Neural crest cell (in vitro differentiated cells): ENCODE measurements around the gene KCNE4. TPM values are rescaled to one million over a fixed set of nuclear protein-coding genes. Genes with fewer than 3 reads are reported as not detected.

Experiments used
- DNase-seq: peaks from one replicate; pipeline ENCODE4 v3.0.0; 2021; ENCODE audit warnings: low read depth, mixed read lengths, low spot score
- H3K27ac Mint-ChIP-seq: one replicate; pipeline ENCODE4 v1.8.0; 2021; ENCODE audit warnings: mild to moderate bottlenecking, mixed read lengths; ENCODE audit not compliant: unreplicated experiment
- H3K27me3 Mint-ChIP-seq: 2 replicates; pipeline ENCODE4 v1.8.0; 2021; ENCODE audit warnings: low read depth, mild to moderate bottlenecking, mixed read lengths
- H3K36me3 Mint-ChIP-seq: 2 replicates; pipeline ENCODE4 v1.8.0; 2021; ENCODE audit warnings: low read depth, mild to moderate bottlenecking, mixed read lengths
- H3K4me1 Mint-ChIP-seq: 2 replicates; pipeline ENCODE4 v1.8.0; 2021; ENCODE audit warnings: mixed read lengths
- H3K4me3 Mint-ChIP-seq: one replicate; pipeline ENCODE4 v1.8.0; 2021; ENCODE audit warnings: mild to moderate bottlenecking, mixed read lengths
- H3K9me3 Mint-ChIP-seq: 2 replicates; pipeline ENCODE4 v1.8.0; 2021; ENCODE audit warnings: mixed read lengths
- CTCF ChIP-seq: fragments of 200-600 bp; sonication (generic); conservative IDR thresholded peaks from 2 replicates; pipeline ENCODE4 v1.5.0; 2021; ENCODE audit warnings: antibody characterized with exemption, mild to moderate bottlenecking
- total RNA-seq: library from RNA; stranded (reverse); gene quantifications from 2 replicates; pipeline ENCODE4 v1.2.1, GENCODE V29; 2021

The KCNE4 gene
- total RNA-seq, 1 donor from 2014 or later, result 0.09 TPM

GRCh38 chr2:223049356-223049755 lies 2.6 kb upstream of the KCNE4 start:
- Mint-ChIP-seq H3K4me1 (peaks cover 20% of the 10 kb centered on the region), H3K27me3 (no peaks in the 10 kb centered on the region), H3K9me3 (no peaks in the 10 kb centered on the region), H3K27ac (no peak overlapping the region), H3K36me3 (no peaks in the 10 kb centered on the region), H3K4me3 (no peak overlapping the region)
- TF ChIP-seq CTCF, result no peak
- DNase-seq, result no peak

GRCh38 chr2:223050188-223050587 lies 1.8 kb upstream of the KCNE4 start:
- no peak overlapping the region for H3K27ac Mint-ChIP-seq
- H3K9me3 Mint-ChIP-seq, result no peaks in the 10 kb centered on the region
- H3K4me1 Mint-ChIP-seq, result peaks cover 20% of the 10 kb centered on the region
- DNase-seq, result no peak
- H3K4me3 Mint-ChIP-seq, result no peak overlapping the region
- TF ChIP-seq CTCF, result no peak
- no peaks in the 10 kb centered on the region for H3K36me3 Mint-ChIP-seq
- H3K27me3 Mint-ChIP-seq, result no peaks in the 10 kb centered on the region

GRCh38 chr2:223050900-223051504 lies 988 bp upstream of the KCNE4 start:
- H3K4me3 Mint-ChIP-seq, result no peak overlapping the region
- DNase-seq, result no peak
- H3K9me3 Mint-ChIP-seq, result no peaks in the 10 kb centered on the region
- no peaks in the 10 kb centered on the region for H3K36me3 Mint-ChIP-seq
- peaks cover 26% of the 10 kb centered on the region for H3K4me1 Mint-ChIP-seq
- no peak for TF ChIP-seq CTCF
- no peaks in the 10 kb centered on the region for H3K27me3 Mint-ChIP-seq
- H3K27ac Mint-ChIP-seq, result no peak overlapping the region

- no peak for TF ChIP-seq CTCF
- Mint-ChIP-seq H3K4me3 (no peak overlapping the region), H3K27me3 (no peaks in the 10 kb centered on the region), H3K36me3 (no peaks in the 10 kb centered on the region), H3K9me3 (no peaks in the 10 kb centered on the region), H3K27ac (no peak overlapping the region), H3K4me1 (peaks cover 42% of the 10 kb centered on the region)
- DNase-seq, result no peak
These were observed 826 bp downstream of the KCNE4 start for GRCh38 chr2:223052548-223053483.

GRCh38 chr2:223053484-223054192 lies 1.6 kb downstream of the KCNE4 start:
- no peak overlapping the region for H3K4me3 Mint-ChIP-seq
- H3K4me1 Mint-ChIP-seq, result peaks cover 46% of the 10 kb centered on the region
- H3K27me3 Mint-ChIP-seq, result no peaks in the 10 kb centered on the region
- H3K27ac Mint-ChIP-seq, result no peak overlapping the region
- no peaks in the 10 kb centered on the region for H3K36me3 Mint-ChIP-seq
- no peaks in the 10 kb centered on the region for H3K9me3 Mint-ChIP-seq
- TF ChIP-seq CTCF, result no peak
- DNase-seq, result no peak
